SIG-M5 treated with dmso at 0.1 percent for 504 hours (cell line): ENCODE results near the gene TREX2.
"Not testable (repeated sequence)": the region's sequence is repeated elsewhere in the genome, so short reads cannot be mapped to it uniquely, and the experiment has no call there.

Experiments used
- DNase-seq: peaks from one replicate; lab custom pipeline; 2025; ENCODE audit not compliant: unreplicated experiment; lab: John Stamatoyannopoulos, UW

The TREX2 gene

DNA sequence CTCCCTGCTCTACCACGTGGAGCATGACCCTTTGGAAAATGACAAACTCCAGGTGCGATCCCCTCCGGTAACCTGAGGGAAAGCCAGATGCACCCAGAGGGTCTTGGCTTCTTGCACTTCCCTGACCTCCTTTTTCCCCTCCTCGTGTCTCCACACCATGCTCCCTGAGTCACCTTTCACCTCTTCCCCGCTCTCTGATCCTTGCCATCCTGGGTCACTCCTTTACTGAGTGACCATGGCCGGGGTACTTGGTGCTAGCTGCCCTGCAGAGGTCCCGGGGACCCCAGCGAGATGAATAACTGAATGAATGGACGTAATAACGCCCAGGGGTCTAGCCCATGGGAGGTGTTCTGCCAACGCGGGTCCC lies 35.0 kb downstream of the TREX2 start:
- DNase-seq, result no peak

DNA sequence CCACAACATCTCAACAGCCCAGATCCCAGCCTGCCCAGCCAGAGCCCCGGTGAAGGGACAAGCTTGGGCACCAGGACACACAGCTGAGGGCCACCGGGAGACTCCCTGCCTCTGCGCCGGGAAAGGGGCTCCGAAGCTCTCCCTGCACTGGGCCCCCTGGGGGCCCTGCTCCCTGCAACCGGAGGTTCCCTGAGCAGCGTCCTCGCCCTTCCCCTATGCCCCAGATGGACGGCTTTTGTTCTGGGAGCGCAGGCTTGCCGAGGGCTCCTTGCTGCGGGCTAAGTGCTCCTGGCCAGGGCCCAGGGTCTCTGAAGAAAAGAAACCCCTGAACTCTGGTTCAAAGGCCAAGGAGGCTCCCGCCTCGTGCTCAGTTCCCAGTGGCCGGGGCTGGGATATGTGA lies 35.5 kb downstream of the TREX2 start:
- no peak for DNase-seq

DNA sequence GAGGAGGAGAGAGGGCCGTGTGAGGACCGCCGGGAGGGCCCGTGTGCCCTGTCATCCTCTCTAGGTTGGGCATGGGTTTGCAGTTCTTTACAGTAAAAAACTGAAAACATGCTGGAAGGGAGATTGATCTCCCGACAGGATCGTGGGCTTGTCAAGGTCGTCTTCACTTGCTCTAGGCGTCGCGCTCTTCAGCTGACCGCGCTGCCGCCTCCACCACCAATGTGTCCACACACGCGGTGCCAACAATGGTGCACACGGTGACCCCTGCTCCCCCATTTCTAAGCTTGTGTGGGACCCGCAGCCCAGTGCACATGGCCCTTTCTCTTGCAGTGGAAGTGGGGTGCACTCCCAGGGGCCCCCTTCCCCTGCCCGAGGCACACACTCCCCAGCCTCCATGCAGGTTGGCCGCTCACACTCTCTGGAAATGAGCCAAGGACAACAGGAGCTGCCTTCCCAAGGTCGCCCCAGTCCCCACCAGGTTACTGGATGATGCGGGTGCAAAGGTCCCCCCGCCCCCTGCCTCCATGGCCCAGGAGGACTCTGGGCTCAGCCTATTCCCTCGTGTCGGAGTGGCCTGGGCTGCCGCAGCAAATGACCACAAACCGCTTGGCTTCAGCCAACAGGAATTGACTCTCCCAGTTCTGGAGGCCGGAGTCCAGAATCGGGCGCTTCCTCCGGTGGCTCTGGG lies 36.3 kb downstream of the TREX2 start:
- DNase-seq, result no peak

DNA sequence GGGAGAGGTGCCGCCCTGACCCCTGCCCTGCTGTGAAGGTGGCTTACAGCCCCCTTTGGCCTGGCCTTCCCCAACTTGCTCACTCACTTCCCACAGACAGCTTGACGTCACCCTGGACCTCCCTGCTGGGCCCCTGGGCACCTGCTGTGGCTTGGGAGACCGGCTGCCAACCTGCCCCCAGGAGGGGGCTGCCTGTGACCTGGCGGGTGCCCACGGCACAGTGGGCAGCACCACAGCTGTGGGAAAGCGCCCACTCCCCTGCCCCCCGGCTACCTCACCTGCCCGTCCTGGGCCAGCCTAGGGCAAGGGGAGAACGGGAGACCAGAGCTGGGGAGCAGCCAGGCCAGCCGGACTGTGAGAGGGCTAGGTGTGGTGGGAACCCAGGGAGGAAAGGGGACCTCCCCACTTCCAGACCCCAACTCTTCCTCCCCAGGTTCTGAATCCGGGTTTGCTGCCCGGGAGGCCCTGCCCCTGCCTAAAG lies 36.9 kb downstream of the TREX2 start:
- DNase-seq, result no peak

DNA sequence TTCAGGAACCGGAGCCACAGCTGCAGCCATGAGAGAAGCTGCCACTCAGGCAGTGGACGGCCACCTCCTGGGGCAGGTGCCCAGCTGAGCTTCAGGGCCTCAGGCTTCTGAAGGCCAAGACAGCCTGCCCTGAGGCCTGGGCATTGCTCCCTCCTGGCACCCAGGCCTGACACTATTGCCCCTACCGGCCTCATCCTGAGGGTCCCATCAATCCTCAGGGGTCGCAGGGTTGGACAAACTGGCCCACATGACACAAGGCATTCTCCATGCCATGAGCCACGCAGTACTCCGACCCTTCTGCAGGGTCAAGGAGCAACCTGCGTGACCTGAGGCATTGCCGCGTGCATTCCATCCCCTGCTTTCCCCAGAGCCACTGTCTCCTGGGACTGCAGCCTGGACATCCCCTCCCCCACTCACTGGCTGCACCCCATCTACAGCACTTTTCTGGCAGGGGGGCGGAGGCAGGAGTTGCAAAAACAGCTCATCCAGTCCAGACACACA lies 37.6 kb downstream of the TREX2 start:
- no peak for DNase-seq

DNA sequence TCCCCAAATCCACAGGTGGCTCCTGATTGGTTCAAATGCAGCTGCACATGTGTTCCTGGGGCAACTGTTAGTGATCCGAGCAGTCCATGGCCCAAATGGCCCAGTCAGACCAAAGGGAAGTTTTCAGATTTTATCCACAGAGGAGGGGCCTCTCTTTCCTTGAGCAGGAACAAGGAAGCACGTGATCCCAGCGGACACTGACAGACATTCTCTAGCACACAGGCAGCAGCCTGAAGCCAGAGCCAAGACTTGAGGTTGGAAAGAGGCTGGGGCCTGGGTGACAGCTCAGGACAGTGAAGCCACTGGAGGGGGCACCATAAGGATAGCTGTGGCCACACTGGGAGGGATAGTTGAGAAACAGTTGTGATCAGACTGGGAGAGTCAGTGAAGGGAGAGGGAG lies 38.1 kb downstream of the TREX2 start:
- no peak for DNase-seq

DNA sequence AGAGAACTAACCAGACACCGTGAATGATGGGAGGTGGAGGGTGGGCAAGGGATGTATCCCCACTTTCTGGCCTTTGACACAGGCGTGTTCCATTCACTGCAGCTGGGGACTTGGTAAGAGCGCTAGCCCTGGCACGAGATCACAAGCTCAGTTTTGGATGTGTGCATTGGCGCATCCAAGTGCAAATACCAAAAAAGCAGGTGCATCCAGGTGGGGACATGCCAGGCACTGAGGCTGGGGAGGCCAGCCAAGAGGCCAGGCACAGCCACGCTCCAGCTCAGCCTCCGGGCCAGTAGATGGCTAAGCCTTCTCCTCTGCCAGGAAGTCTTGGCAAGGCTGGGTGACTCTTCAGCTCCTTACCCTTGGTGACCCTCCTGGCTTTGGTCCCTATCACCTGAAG lies 39.0 kb downstream of the TREX2 start:
- no peak for DNase-seq

DNA sequence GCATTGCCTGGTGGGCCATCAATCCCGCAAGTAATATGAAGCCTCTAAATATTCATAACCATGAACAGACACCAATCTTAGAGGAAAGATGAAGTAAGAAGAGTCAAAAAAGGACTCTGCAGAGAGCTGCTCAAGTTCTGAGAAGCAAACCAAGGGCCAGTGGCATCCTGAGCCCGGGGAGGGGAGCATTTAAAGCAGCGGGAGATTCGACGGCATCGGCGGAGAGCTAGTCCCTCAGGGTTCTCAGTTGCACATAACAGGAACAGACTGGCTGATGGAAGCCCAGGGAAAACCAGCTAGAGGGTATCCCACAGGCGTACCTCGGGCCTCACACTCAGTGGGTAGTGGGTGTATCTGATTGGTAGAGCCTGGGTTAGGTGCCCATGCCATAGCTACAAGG lies 39.8 kb downstream of the TREX2 start:
- no peak for DNase-seq

DNA sequence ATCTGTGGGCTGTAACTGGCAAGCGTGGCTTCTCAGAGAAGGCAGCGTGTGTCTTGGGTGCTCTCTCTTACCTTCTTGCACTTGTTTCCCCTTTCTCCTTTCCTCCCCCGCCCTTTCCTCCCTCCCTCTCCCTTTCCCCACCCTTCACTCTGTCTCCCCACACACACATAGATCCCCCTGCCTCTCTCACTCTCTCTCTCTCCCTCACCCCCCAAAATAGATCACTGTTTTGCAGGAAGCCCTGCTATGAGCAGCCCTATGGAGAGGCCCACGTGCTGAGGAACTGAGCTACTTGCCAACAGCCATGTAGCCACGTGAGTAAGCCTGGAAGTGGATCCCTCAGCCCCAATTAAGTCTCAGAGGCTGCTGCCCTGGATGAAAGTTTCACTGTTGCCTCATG lies 40.4 kb downstream of the TREX2 start:
- no peak for DNase-seq

DNA sequence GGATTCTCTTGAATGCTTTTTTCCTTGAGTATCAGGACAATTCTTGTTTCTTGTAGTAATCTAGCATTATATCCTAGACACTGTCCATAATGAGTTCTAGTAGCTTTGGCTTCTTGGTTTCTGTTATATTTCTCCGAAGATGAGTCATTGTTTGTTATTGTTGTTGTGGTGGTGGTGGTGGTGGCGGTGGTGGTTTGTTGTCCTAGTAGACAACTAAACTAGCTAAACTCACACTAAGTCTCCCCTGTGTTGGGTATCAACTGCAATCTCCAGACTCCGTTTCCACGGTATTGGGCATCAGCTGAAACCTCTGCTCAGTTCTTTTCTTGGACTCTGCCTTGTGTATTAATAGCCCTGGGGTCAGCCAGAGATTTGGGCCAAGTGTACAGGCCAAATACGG lies 41.5 kb downstream of the TREX2 start:
- not testable (repeated sequence) for DNase-seq

DNA sequence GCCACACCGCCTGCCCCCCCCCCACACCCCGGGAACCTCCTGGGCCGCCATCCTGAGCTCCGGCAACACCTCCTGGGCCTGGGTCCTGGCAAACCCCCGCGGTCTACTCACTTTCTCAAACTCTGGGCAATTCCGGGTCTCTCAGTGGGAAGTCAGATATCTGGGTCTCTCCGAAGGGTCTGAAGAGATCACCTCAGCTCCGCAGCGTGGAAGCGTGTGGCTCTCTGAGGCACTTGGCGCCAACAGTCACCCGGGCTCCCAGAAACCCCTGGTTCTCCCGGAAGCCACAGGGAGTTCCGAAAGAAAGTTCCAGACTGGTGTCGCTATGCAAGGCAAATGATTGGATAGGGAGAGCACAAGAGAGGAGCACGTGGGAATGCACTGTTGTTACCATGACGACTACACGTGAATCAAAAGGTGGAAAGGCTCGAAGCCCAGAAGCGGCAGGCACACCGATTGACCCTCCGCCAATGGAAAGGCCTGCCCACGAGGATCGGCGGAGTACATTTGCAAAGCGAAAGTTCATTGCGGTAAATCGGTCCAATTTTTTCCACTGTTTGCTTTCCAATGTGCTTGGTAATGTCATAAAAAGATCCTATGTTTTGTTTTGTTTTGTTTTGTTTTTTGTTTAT lies 44.6 kb downstream of the TREX2 start, which contains the start of gene PNMA6E:
Gene PNMA6E, minus strand, starts transcription at position 218 of the 632 bp plus-strand sequence. CDS start 2,501 bp downstream, outside the sequence.
- no peak for DNase-seq

DNA sequence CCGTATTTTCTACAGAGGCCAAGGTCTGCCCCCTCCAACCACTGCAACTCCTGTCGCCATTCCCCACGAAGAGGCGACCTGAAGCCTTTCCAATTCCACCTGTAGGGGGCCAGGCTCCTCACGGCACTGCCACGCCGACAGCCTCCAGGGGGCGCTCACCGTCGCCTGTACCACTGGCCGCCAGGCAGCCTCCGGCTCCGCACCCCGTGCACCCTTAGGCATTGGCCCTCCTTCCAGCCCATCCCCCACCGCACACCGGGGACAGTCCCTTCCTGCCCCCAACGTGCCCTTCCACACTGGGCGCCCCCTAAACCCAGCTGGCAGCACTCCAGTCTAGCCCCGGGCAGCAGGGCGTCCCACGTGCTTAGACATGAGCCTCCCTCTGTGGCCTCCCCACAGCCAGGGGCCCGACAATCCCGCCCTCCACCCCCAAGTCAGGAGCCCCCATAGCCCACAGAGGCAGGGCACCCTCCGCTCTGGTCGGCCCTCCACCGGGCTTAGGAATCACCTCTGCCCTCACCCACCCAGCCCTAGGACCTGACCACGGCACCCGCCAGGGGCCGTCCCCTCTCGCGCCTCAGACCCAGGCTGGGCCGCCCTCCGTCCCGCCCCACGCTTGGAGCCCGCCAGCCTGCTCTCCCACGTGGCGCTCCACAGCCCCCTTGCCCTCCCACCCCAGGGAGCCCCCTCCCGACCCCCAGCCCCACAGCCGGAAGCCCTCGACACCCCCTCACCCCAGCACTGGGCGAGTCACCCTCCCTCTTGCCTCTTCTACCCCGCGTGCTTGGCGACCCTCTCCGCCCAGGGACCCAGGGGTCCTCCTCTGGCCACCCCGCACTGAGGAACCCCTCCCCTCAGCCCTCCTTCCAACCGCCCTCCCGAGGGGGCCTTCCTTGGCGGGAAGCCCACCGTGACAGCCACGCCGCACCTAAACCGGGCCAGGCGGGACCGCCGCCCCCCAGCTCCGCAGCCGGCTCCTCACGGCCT lies 45.4 kb downstream of the TREX2 start:
- no peak for DNase-seq

DNA sequence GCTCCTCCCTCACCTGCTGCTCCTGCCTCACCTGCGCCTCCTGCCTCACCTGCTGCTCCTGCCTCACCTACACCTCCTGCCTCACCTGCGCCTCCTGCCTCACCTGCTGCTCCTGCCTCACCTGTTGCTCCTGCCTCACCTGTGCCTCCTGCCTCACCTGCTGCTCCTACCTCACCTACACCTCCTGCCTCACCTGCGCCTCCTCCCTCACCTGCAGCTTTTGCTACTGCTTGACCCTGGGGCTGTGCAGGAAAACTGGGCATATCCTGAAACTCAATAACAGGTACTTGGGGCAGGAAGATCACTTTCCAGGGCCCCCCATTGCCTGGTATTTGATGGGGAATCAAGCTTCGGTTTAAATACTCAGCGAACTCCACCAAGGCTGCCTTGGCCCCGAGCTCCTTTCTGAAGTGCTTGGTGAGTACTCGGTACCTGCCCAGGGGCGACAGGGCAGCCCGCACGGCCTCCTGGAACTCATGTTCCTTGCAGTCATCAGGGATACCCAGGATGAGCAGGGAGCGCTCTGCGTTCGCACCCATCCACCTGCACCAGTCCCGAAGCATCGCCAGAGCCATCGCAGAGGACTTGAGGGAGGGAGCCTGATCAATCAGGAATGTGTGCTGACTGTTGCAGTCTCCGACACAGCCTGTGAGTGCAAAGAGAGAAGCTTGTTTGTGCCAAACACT lies 47.4 kb downstream of the TREX2 start:
- no peak for DNase-seq

DNA sequence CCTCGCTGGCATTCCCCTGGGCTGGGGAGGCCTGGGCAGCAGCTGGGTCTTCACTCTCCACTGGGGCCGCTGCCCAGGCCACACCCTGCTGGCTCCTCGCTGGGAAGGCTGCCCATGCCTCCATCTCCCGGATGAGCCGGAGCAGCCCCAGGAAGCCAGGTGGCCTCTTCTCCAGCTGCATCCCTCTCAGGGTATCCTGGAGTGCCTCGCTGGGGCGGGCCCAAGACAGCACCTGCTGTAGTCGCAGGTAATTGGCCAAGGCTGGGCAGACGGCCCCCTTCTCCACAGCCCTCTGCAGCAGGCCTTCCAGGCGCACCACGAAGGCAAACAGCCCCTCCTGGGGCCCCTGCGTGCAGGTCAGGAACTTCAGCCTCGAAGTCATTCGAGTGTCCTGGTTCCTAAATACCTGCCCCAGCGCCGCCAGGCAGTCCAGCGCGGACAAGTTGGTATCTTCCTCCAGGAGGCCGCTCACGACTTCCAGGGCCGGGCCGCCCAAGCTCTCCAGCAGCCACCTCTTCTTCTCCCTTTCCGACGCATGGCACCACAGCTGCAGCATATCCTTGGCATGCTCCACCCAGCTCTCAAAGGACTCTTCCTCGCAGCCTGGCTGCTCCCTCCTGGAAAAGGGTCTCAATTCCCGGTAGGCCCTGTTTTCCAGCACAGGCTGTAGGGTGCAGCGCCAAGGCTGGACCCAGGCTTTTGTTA lies 48.4 kb downstream of the TREX2 start:
- DNase-seq, result no peak

DNA sequence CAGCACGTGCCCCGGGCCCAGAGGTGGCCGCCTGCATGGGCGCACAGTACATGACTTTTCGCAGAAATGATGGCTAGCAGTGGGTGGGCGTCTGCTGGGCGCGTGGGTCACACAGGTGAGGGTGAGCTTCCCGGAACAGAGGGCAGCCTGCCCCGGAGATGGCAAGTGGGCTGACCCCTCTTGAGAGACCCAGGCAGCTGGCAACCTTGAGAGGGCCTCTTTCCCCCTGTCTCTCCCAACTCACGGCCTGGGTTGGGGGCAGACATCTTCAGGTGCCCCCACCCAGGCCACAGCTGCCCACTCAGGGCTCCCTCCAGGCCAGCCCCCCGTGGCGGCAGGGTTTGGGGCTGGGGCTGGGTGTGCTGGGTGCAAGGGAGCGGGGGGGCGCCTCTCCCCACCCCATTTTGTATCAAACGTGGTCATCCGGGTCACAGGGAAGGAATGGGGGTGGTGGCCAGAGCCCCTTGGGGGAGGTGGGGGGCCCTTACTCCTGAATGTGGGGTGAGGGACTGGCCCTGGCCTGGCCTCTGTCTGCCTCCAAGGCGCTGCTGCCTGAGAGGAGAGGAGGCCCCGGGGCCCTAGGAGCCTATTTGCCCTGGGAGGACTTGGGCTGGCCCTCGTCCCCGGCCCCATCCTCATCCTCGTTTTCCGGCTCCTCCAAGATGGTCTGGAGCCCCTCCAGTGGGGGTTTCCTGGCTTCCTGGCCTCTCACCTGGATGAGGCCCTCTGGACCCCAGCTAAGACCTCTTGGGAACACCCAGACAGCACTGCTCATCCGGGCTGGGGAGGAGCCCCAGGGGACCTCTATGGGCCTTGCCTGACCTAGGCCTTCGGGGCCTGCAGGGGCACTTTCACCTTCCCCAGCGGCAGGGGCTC lies 49.3 kb downstream of the TREX2 start:
- no peak for DNase-seq

DNA sequence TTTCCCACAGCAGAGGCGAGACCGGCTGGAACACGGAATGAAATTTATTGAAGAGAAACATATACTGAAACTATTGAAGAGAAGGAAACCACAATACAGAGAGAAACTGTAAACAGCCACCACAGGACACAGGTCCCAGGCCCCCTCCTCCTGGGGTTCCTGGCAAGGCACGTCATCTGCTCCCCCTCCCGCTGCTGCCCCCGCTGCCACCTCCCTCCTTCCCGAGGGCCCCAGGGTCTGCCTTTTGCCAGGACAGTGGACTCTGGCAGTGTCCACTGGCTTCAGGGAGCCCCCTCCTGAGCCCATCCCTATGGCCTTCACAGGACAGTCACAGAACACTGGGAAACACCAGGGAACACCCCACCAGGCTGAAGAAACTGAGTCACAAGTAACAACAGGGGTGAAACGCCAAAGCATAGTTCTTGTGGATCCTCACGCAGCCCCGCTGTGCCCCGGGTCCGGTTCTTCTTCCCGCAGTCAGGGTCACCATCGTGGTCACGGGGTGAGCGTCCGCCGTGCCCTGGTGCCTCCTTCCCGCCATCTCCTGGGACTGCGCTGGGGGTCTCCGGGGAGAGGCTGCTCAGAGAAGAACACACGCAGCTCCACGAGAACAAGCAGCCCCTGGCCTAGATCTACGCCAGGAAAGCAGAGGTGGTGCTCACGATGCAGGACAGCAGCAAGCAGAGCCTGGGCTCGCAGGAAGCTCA lies 50.1 kb downstream of the TREX2 start:
- DNase-seq, result no peak

DNA sequence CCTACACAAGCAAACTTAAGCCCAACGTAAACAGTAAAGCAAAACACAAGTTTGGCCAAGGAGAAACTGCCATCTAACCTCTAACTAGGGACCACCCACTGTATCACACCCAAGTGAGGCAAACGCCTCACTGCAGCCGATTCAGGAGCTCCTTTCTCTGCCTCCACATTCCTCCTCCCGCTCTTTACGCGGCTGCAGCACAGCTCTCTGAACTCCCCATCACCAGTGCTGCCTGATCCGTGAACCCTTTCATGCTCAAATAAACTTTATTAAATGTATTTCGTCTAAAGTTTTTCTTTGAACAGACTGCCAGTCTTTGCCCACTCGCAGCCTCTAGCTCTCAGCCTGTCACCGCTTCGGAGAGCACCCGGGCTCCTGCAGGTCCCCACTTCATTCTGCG lies 51.2 kb downstream of the TREX2 start:
- DNase-seq, result no peak
